GM12875 (cell line): ENCODE measurements around the gene OR2B3.
A peak's percentile ranks its signal among the peaks of the same experiment; 100 is the strongest.

ENCODE experiments used
- H3K4me3 ChIP-seq: one replicate; pipeline ENCODE4 v1.5.1; 2011; ENCODE audit warnings: low read depth, low read length, control low read depth
- TF ChIP-seq, protein P1 (sequence below): IDR thresholded peaks from 2 replicates; pipeline ENCODE4 v1.5.1; 2011; ENCODE audit warnings: low read depth, mild to moderate bottlenecking, control low read depth, inconsistent platforms, low read length, moderate library complexity, borderline replicate concordance; ENCODE audit not compliant: insufficient read depth

The OR2B3 gene

DNA sequence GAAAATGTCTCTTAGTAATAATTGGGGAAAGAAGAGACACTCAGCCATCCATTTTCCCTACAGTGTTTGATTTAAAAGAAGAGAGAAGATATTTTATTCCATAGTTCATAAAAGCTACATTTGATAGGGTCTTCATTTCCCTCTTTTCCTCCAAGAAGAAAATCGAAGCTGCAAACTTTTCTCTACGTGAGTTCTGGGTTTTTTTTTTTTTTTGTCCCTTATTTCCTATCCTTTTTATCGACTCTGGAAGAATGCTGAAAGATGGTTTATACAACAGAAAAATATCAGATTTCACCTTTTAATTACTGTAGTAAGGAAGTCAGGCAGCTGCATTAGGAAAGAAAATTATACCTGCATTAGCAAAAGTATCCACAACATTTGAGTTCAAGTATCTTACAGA lies 12.1 kb upstream of the OR2B3 start, which contains the start of gene OR2J1:
Gene OR2J1 (plus strand): TSS at position 301 of the 400 bp plus-strand sequence. CDS start 1,453 bp downstream, outside the sequence.
- H3K4me3 ChIP-seq, result no peak within 1 kb of the TSS
- TF ChIP-seq, protein P1, sequence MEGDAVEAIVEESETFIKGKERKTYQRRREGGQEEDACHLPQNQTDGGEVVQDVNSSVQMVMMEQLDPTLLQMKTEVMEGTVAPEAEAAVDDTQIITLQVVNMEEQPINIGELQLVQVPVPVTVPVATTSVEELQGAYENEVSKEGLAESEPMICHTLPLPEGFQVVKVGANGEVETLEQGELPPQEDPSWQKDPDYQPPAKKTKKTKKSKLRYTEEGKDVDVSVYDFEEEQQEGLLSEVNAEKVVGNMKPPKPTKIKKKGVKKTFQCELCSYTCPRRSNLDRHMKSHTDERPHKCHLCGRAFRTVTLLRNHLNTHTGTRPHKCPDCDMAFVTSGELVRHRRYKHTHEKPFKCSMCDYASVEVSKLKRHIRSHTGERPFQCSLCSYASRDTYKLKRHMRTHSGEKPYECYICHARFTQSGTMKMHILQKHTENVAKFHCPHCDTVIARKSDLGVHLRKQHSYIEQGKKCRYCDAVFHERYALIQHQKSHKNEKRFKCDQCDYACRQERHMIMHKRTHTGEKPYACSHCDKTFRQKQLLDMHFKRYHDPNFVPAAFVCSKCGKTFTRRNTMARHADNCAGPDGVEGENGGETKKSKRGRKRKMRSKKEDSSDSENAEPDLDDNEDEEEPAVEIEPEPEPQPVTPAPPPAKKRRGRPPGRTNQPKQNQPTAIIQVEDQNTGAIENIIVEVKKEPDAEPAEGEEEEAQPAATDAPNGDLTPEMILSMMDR, result no peak

DNA sequence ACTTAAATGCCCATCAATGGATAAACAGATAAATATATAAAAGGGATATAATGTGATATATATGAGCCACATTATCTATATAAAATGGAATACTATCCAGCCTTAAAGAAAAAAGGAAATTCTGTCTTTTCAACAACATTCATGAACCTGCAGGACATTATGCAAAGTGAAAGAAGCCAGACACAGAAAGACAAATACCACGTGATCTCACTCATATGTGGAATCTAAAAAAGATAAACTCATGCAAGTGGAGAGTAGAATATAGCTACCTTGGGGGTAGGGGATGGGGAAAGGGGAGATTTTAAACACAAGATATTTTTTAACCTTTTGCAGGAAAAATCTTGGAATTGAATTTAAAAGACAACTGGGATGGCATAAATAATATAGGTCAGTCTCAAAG lies 10.7 kb upstream of the OR2B3 start:
- H3K4me3 ChIP-seq, result no peak overlapping the region
- TF ChIP-seq, protein P1, result no peak

DNA sequence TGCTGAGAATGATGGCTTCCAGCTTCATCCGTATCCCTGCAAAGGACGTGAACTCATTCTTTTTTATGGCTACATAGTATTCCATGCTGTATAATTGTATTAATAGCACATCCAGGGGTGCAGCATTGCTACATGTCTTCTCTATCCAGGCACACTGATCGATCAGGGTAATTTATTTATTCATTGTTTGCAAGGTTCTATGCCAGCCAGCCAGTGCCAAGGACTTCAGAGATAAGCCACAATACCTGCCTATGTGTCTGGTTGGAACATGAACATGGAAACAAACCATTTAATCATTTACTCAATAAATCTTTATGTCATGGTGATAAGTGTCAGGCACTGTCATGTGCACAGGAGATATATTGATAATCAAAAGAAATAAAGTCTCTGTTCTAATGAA lies 5.8 kb upstream of the OR2B3 start:
- TF ChIP-seq, protein P1, result no peak
- H3K4me3 ChIP-seq, result no peak overlapping the region

DNA sequence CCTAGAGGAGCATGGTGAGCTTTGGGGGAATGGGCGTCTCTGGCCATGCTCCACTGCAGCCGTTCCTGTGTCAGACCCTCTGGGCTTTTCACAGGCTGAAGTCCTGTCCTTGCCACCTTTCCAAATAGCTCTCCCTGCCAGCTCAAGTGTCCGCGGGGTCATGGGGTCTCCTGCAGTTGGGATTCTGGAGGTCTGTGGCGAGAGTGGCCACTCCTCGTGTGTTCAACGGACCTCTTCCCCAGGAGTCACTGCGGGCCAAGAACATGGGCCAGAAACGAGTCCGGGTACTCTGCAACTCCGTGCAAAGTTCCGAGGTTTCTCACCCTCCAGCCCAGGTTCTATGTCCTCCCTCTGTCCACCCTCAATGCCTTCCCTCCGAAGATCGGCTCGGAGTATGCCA lies 4.7 kb downstream of the OR2B3 start:
- TF ChIP-seq, protein P1, result no peak
- H3K4me3 ChIP-seq, result no peak overlapping the region

DNA sequence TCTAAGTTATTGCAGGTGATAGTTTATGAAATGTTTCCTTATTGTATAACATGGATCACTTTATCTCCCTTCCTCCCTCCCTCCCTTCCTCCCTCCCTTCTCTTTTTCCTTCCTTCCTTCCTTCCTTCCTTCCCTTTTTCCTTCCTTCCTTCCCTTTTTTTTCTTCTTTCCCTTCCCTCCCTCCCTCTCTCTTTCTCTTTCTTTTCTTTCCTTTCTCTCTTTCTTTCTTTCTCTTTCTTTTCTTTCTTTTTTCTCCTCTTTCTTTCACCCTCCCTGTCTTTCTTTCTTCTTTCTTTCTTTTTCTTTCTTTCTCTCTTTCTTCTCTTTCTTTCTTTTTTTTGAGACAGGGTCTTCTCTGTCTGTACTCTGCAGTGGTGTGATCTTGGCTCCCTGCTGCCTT lies 5.8 kb downstream of the OR2B3 start:
- TF ChIP-seq, protein P1, result no peak

DNA sequence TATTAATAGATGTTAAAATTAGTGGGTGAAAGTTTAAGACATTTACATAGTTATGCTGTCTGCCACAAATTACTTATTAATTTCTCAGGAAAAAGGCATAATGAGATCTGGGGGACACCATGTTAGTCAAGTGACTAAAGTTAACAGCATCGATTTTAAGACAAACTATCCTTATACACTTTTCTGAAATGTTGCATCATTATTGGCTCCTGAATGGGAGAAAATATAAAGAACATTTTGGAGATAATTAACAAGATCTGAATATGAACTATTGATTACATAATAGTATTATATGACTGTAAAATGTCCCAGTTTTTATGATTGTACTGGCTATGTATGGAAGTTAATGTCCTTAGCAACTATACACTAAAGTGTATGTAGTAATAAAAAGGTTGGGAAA lies 7.9 kb downstream of the OR2B3 start:
- no peak overlapping the region for H3K4me3 ChIP-seq
- TF ChIP-seq, protein P1, result no peak

More for the DNA sequence above, 5.8 kb downstream of the OR2B3 start:
- no peak overlapping the region for H3K4me3 ChIP-seq

DNA sequence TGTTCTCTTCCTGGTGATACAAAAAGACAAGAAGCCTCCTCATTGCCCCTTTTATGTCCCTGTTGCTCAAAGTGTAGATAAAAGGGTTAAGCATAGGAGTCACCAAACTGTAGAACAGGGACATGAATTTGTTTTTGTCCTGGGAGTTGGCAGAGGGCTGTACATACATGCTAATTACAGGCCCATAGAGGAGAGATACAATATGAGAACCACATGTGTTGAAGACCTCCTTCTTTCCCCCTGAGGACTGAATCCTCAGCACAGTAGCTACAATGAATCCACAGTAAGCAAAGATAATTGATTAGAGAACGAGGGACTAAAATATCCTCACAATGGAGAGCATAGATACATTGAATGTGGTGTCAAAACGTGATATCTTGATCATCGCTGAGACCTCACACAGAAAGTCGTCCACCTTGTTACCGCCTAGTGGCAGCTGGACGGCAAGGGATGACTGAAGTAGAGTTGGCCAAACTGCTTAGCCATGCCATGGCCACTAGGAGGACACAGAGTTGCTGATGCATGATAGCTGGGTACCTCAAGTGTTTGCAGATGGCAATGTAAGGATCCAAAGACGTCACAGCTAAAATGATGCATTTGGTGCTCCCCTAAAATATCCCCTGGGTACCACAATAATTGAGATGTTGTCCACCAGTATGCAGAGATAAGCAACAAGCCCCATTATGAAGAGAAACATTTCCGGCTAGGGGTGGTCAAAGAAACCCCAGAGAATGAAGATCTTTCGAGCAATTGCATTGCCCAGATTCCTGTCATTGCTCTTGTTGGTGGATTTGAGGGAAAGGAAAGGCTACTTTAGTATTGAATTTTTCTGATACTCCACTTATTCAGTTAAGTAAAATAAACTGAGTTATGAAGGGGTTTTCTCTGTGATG lies 15.0 kb downstream of the OR2B3 start:
- TF ChIP-seq, protein P1, result peak; percentile 74
- H3K4me3 ChIP-seq, result no peak overlapping the region
